EL (cell line): Measurements from ENCODE around the gene CALN1.
"Not testable (repeated sequence)": the region's sequence is repeated elsewhere in the genome, so short reads cannot be mapped to it uniquely, and the experiment has no call there.

ENCODE experiments used
- DNase-seq: peaks from one replicate; pipeline ENCODE4 v3.0.0-alpha.2; 2016

The CALN1 gene

DNA sequence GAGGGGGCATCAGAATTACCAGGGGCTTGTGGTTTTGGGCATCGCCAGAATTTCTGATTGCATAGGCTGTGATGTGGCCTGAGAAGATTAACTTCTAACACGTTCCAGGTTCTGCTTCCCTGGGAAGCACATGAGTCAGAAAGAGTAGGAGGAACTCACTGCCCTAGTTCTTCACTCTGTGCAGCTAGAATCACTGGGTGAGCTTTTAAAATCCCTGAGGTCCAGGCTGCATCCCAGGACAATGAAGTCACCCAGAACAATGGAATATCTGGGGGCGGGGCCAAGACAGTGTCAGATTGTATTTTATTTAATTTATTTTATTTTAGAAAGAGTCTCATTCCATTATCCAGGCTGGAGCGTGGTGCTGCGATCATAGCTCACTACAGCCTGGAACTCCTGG lies 636.5 kb downstream of the CALN1 start:
- no peak for DNase-seq

DNA sequence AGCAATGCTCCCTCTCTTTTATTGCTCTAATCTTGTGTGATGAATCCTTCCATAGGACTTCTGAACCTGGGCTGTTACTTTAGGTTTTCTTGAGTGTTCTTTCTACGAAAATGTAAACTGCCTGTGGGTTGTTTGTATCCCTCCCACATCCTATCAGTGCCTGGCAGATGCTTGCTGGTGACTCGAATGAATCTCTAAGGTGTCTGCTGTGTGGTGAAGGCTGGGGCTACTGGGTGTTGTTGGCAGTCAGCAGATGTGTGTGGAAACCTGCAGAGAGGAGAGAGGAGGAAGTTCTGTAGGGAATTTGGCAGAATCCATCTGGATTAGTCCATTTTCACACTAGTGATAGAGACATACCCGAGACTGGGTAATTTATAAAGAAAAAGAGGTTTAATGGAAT lies 639.4 kb downstream of the CALN1 start:
- no peak for DNase-seq

DNA sequence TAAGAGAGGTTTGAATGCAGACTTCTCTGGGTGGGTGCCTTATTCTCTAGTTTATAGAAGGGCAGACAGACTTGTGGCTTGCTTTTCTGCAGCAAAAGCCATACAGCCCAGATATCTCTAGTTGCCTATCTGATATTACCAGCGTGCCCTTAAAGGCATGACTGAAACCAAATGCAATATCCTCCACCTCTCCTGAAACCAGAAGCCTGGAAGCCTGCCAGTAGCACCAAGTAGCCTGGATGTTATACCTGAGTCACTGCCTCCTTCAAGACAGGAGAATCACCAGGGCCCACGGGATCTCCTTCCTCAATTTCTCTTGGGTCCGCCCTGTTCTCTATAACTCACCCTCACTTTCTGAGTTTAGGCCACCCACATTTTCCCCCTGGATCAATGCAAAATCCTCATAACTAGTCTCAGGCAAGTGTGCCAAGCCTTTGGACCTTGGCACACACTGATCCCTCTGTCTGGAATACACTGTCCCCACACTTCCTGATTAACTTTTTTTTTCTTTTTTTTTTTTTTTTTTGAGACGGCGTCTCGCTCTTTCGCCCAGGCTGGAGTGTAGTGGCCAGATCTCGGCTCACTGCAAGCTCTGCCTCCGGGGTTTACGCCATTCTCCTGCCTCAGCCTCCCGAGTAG lies 641.8 kb downstream of the CALN1 start:
- DNase-seq = no peak

- DNase-seq = no peak
These were observed 642.8 kb downstream of the CALN1 start for GRCh38 chr7:71769326-71769725.

- DNase-seq = no peak
These were observed 643.7 kb downstream of the CALN1 start for GRCh38 chr7:71768450-71768849.

- no peak for DNase-seq
These were observed 646.1 kb downstream of the CALN1 start for GRCh38 chr7:71766016-71766415.

- DNase-seq = no peak
These were observed 650.8 kb downstream of the CALN1 start for GRCh38 chr7:71761336-71761735.

DNA sequence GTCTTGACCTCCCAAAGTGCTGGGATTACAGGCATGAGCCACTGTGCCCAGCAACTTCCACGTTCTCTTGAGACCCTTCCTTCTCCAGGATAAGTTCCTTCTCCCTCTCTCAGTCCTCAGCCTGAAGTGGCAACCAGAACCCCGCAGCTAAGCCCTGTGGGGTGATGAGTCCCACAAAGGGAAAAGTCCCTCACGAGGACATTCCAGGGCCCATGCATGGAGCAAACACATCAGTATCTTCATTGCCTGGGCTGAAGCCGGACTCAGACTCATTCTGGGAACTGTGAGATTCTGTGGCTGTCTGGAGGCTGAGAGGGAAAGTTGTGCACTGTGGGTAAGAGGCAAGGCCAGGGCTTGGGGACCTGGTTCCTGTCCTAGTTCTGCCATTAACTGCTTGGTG lies 657.3 kb downstream of the CALN1 start:
- DNase-seq = no peak

DNA sequence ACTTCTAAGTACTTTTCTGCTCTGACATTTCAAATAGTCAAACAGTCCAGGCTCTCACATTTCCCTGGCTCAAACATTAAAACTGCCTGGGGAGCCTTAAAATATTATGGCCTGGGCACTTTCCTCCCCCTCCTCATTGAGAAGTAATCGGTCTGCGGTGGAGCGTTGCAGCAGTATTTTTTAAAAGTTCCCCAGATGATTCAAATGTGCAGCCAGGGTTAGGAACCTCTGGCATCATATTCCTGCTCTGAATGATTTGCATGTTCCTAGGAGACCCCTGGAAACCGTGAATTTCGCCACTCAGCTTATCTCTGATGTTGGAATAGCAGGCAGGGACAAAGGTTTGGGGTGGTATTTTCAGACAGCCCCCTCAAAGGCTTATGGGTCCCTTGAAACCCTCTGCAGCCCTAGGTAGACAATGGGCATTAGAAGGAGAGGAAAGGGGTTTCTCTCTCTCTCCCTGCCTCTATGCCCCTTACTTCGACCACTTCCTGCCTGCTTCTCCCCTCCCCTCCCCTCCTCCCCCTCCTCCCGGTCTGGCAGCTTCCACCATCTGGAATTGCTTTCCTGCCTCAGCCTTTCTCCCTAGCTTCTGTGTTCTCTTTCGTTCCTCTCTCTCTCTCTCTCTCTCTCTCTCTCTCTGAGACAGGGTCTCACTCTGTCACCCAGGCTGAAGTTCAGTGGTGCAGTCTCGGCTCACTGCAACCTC lies 658.0 kb downstream of the CALN1 start:
- no peak for DNase-seq

GRCh38 chr7:71753236-71753635 lies 658.9 kb downstream of the CALN1 start:
- DNase-seq = no peak

DNA sequence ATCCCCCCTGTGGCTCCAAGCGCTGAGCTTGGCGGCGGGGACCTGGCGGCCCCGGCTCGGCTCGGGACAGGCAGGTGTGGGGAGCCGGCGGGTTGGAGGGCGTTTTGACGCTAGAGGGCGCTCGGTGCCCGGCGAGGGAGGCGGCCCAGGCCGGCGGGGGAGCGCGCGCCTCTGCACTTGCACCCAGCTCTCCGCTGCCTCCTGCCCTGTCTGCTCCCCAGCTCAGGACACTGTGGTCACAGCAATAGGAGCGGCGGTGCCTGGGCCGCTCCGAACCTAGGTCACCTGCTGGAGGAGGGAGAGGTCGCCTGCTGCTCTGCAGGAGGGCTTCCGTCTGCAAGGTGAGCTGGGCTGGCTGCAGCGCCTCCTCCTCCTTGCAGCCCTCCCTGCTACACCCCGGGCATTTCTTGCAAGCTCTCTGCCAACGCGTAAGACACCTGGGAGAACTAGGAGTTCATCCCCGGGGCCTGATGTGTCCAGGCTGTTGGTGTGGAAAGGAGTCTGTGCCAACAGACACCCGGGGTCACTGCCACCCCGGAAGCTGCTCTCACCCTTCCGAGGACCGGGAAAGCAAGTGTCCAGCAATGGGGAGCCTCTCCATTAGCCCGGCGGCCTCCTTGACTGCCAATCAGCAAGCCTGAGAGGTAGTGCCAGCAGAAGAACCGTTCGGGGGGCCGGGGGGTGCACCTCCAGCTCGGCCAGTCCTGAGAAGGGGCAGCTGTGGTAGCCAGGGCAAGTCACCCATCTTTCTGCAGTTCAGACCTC lies 659.8 kb downstream of the CALN1 start:
- no peak for DNase-seq

GRCh38 chr7:71750290-71750689 lies 661.8 kb downstream of the CALN1 start:
- no peak for DNase-seq

GRCh38 chr7:71746006-71746405 lies 666.1 kb downstream of the CALN1 start:
- no peak for DNase-seq

DNA sequence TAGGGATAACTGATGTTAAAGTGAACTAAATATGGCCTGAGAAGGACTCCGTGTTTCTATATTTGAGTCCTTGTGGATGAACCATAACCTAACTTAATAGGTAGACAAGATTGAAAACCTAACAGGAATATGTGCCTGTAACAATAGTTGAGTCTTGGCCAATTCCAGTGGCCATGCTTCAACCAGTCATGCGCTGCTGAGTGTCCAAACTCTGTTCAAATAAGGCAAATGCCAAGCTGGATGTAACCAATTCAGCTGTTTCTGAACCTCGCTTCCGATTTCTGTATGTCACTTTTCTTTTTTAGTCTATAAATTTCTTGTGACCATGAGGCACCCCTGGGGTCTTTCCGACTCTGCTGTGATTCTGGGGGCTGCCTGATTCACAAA lies 672.0 kb downstream of the CALN1 start:
- DNase-seq = no peak

DNA sequence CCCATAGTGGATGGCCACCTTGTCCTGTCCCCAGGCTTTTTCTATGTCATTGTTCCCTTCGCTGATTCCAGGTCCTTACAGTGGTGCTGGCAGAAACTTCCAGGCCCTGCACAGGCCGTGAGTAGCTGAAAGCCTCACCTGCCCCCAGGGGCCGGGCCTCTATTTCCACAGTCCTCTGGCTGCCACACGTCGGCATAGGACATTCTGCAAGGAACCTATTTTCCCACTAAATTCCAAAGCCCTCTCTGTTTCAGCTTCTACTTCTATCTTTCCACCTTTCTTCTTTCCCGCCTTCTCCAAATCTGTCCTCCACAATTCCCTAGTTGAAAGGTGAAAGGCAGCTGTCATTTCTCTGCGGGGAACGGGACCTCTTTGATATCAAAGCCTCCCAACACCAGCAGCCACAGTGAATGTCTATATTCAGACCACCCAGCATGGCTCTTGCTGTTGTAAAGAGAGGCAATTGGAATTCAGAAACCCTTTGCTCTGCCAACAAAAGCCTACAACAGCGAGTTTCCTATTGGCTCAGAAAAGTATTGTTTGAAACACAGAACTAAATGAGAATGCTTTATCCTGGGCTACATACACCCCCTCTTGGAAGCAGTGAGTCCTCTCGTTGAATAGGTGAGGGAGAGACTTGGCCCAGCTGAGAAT lies 672.5 kb downstream of the CALN1 start:
- no peak for DNase-seq

- not testable (repeated sequence) for DNase-seq
These were observed 674.1 kb downstream of the CALN1 start for GRCh38 chr7:71737931-71738540.

GRCh38 chr7:71735961-71736556 lies 676.1 kb downstream of the CALN1 start:
- DNase-seq = peak; percentile 20

GRCh38 chr7:71733107-71733870 lies 678.8 kb downstream of the CALN1 start:
- peak; percentile 3 for DNase-seq

DNA sequence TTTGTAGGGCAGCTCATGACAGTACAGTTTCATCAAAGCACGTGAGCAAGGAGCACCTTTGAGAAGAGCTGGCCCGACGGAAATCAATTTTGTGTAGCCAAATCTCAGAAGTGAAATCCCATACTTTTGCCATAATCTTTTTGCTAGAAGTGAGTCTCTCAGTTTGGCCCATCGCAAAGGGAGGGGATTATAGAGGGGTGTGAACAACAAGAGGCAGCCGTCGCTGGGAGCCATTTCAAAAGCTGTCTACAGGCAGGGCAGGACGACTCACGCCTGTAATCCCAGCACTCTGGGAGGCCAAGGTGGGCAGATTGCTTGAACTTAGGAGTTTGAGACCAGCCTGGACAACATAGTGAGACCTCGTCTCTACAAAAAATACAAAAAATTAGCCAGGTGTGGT lies 680.4 kb downstream of the CALN1 start:
- DNase-seq = no peak
